HG03520 (cell line): ENCODE measurements around the gene LTBR.

Experiments used
- ATAC-seq: cut with Tn5 transposase; IDR thresholded peaks from one replicate; pipeline ENCODE4 v1.9.1; 2021; ENCODE audit warnings: mild to moderate bottlenecking, moderate library complexity; ENCODE audit not compliant: unreplicated experiment

Gene LTBR

GRCh38 chr12:6346235-6346832 lies 37.6 kb upstream of the LTBR start:
- ATAC-seq: no peak

GRCh38 chr12:6346942-6347341 lies 37.0 kb upstream of the LTBR start:
- no peak for ATAC-seq

- ATAC-seq: no peak
Observed at GRCh38 chr12:6347367-6348338, 36.3 kb upstream of the LTBR start.

GRCh38 chr12:6351622-6352021 lies 32.3 kb upstream of the LTBR start:
- ATAC-seq: no peak

GRCh38 chr12:6352193-6353173 lies 31.5 kb upstream of the LTBR start:
- no peak for ATAC-seq

- ATAC-seq: no peak
Observed at GRCh38 chr12:6354495-6355393, 29.2 kb upstream of the LTBR start.

GRCh38 chr12:6355491-6356373 lies 28.2 kb upstream of the LTBR start:
- no peak for ATAC-seq

GRCh38 chr12:6356374-6356820 lies 27.6 kb upstream of the LTBR start:
- ATAC-seq: no peak

GRCh38 chr12:6358881-6359280 lies 25.1 kb upstream of the LTBR start:
- no peak for ATAC-seq

GRCh38 chr12:6360080-6360571 lies 23.8 kb upstream of the LTBR start:
- ATAC-seq: no peak

- ATAC-seq: no peak
Observed at GRCh38 chr12:6360578-6361490, 23.1 kb upstream of the LTBR start.

- no peak for ATAC-seq
Observed at GRCh38 chr12:6361834-6362233, 22.1 kb upstream of the LTBR start.

- ATAC-seq: no peak
Observed at GRCh38 chr12:6362403-6362802, 21.6 kb upstream of the LTBR start.

GRCh38 chr12:6363010-6363329 lies 21.0 kb upstream of the LTBR start:
- no peak for ATAC-seq

- no peak for ATAC-seq
Observed at GRCh38 chr12:6363330-6364043, 20.5 kb upstream of the LTBR start.

- ATAC-seq: no peak
Observed at GRCh38 chr12:6364044-6364374, 20.0 kb upstream of the LTBR start.
